ENCODE measurements around the gene TJP2.

The TJP2 gene

GRCh38 chr9:69173891-69174615, at the start of gene TJP2:
TSS of gene TJP2 (plus strand) at chr9:69174277. CDS start at chr9:69174373, 96 bp downstream.
- DNase-seq, result no peak

DNA sequence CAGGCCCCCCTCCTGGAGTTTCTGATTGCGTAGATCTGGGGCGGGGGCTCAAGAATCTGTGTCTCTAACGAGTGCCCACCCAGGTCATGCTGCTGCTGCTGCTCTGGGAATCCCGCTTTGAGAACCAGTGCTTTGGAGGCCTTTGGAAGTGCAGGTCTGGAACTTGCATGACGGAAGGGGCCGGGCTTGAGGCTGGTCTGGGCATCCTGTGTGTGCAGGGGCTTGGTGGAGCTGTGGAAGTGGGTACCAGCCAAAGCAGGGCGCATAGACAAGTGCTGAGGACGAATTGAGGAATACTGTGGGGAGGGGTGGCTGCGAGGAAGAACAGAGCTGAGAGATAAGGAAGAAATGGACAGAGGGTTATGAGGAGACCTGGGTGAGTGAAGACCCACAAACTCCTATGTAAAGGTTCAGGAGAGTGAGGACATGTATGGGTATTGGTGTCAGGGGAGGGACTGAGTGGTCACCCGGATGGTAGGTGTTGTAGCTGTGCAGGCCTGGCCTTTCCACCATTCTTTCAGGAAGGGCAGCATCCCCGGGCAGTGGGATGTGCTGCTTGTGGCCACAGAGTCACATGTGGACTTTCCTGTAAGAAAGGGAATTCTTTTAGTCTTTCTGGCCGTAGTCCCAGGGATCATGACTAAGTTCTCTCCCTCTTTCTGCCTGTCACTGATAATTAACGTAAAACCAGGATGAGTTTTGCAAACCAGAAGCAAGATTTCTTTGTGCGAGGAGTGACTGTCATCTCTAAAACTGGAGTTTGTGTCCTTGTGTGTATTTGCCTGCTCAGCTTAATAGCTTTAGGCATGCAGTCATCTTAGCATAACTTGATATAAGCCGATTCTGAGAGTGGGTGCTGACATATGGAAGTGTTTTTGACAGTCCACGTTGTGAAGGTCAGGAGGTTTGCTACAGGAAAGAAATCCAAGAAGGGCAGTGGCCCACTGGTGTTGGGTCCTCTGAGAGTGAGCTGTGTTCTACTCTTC, 43.3 kb upstream of the TJP2 start:
- DNase-seq, result no peak

GRCh38 chr9:69131682-69132081, 42.4 kb upstream of the TJP2 start:
- DNase-seq, result no peak

DNA sequence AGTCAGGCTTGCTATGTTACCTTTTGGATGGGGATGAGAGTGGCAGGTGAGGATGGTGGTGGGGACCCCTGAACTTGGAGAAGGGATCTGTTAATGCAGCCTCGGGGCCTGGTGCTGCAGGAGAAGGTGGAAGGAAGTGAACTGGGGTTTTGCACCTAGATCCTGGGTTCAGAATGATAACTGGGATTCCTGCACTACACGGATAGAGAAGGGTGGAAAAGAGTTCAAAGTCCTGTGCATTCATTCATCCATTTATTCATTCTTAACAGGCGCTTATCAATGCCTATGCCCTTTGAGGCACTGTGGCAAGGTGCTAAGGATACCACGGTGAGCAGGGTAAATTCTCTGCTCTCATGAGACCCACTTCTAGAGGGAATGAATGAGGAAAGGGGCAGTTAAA, 41.7 kb upstream of the TJP2 start:
- no peak for DNase-seq

DNA sequence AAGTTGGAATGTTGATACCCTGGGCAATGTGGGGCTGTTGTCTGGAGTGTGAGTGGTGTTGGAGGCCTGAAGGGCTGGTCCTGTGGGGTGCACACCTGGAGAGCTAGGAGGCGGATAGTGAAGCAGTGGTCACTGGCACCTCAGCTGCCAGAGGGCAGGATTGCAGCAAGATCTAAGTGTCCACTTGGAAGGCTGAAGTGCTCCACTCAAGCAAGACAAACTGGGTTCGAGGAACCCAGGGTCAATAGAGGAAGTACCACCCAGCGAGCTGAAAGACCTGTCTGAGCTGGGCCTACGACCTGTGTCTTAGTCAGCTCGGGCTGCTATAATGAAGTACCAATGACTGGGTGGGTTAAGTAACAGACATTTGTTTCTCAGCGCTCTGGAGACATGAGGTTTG, 39.7 kb upstream of the TJP2 start:
- DNase-seq, result no peak

- no peak for DNase-seq
Observed at GRCh38 chr9:69136185-69136584, 37.9 kb upstream of the TJP2 start.

- no peak for DNase-seq
Observed at GRCh38 chr9:69136779-69137178, 37.3 kb upstream of the TJP2 start.

DNA sequence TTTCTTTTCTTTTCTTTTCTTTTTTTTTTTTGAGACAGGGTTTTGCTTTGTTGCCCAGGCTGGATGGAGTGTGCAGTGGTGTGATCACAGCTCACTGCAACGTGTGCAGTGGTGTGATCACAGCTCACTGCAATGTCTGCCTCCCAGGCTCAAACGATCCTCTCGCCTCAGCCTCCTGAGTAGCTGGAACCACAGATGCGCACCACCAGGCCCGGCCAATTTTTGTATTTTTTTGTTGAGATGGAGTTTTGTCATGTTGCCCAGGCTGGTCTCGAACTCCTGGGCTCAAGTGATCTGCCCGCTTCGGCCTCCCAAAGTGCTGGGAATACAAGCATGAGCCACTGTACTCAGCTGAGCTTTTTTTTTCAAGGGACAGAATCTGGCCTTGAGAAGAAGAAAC, 36.8 kb upstream of the TJP2 start:
- DNase-seq, result no peak

- DNase-seq, result no peak
Observed at GRCh38 chr9:69139596-69139995, 34.5 kb upstream of the TJP2 start.

DNA sequence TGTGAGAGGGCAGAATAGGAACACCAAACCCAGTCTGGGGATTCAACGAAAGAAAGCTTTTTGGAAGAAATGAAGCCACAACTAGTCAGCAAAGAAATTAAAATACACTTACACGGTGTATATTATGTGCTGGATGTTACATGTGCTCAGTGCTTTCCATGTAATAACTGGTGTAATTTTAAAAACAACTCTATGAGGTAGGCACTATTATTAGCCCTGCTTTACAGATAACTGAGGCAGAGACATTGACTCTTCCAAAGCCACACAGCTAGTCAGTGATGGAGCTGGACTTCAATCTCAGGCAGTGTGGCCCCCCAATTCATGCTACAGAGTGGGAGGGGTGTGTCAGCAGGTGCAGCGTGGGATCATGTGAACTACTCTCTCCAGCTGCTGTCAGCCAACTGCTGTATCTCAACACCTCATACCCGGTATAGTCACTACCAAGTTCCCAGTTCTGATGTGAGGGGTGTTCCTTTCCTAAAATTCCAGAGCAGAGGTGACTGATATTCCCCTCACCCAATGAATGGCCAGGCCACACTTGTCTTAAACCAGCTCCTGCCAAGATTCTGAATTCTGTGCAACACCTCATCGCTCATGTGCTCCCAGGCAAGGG, 33.8 kb upstream of the TJP2 start:
- DNase-seq, result no peak

DNA sequence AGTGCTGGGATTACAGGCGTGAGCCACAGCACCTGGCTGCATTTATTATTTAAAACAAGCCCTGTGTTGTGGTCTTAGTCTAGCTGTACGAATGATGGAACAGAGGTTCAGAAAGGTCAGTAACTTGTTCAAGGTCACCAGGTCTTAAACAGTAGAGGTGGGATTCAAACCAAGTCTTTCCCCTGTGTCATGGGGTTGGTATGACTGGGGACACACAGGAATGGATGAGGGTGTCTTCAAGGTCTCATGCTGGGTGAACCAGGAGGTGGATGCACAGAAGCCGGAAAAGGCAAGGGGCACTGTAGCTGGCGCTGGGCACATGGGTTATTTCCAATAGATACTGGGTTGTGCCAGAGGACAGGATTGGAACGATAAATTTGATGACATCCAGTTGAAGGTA, 32.2 kb upstream of the TJP2 start:
- no peak for DNase-seq

DNA sequence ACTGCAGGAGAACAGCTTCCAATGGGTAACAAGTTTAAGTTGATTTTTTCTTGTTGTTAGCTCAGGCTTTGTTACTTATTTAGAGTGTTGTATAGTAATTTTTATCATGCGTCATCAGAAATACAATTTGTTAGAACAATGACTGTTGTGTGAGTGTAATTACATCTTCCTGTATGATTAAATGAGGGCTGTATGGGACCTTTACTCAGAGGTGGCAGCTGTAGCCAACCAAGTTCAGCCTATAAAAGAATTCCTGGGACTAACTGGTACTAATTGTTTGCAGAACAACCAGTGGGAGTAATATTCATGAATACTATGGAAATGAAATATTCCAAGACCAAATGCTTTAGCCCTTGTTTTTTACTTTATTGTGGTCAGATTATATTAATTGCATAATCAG, 30.8 kb upstream of the TJP2 start:
- no peak for DNase-seq

DNA sequence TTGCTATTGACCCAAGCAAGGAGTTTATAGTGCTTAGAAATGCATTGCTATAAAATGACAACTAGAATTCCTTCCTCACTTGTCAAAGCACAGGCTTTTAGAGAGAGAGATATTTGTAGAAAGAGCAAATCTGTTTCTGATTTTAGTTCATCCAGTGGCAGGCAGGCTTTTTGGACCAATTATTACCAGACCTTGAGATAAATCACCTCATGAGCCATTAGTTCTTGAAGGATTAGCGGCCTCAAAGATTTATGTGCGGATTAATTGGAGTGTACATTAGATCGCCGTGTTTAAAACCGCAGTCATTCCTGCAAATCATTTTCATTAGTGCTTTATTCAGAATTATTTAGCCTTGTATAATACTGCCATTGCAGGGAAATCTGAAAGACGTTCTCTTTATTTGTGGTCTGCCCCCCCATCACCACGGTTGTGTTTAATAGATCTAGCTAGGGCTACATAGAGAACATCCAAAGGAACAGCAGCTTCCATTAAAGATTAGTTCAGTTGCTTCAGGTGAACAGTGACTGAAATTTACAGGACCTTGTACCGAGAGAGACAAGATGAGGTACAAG, 28.8 kb upstream of the TJP2 start:
- no peak for DNase-seq

GRCh38 chr9:69147041-69147834, 26.8 kb upstream of the TJP2 start:
- no peak for DNase-seq

GRCh38 chr9:69149321-69149807, 24.7 kb upstream of the TJP2 start:
- no peak for DNase-seq

- no peak for DNase-seq
Observed at GRCh38 chr9:69151506-69151905, 22.6 kb upstream of the TJP2 start.

DNA sequence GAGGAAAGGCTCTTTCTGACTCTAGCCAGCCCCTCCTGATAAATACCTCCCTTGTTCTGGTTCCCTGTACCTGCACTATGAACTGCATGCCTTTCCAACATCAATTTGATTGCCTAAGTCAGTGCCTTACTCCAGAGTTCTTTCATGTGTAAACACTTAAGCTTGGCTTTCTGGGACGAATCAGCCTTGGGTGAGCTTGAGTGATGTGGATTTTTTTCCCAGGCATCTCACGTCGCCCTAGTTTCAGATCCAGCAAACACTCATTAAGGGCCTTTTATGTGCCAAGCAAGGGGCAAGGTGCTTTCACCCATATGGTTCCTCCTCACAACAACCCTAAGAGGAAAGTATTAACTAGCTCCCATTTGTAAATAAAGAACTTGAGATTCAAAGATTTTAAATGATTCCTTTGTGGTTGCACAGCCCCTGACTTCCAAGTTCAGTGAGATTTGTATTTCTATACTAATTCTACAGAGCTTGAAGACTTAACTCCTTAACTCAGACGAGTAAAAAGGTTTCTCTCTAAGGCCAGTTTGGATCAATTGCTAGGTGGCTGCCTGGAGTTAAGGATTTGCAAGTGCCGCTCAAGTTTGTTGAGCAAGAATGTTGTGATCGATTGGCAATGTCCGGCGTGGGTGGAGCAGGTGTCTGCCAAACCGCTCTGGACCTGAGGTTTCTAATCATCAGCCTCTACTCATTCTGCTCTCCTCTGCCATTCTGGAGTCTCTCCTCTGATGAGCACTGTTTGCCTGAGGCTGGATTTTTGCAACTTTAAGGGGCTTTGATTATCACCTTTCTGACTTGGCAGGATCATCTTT, 20.2 kb upstream of the TJP2 start:
- DNase-seq, result peak; percentile 62

GRCh38 chr9:69155341-69156030, 18.6 kb upstream of the TJP2 start:
- peak; percentile 38 for DNase-seq

GRCh38 chr9:69157751-69158466, 16.2 kb upstream of the TJP2 start:
- no peak for DNase-seq

GRCh38 chr9:69158471-69158870, 15.6 kb upstream of the TJP2 start:
- DNase-seq, result no peak

Data from DMS79 treated with DMSO at 0.1 percent for 48 hours (cell line).